ENCODE results near the gene C9orf152.

GRCh38 chr9:110180511-110181434 is 27.2 kb downstream of the C9orf152 start:
- TF ChIP-seq CTCF (IDR thresholded peaks at IDR 0.05) (no peak), EZH2 (IDR thresholded peaks at IDR 0.05) (no peak), EZH2phosphoT487 (IDR thresholded peaks at IDR 0.05) (no peak)
